ENCODE data around the gene FAM234A.

Gene FAM234A

DNA sequence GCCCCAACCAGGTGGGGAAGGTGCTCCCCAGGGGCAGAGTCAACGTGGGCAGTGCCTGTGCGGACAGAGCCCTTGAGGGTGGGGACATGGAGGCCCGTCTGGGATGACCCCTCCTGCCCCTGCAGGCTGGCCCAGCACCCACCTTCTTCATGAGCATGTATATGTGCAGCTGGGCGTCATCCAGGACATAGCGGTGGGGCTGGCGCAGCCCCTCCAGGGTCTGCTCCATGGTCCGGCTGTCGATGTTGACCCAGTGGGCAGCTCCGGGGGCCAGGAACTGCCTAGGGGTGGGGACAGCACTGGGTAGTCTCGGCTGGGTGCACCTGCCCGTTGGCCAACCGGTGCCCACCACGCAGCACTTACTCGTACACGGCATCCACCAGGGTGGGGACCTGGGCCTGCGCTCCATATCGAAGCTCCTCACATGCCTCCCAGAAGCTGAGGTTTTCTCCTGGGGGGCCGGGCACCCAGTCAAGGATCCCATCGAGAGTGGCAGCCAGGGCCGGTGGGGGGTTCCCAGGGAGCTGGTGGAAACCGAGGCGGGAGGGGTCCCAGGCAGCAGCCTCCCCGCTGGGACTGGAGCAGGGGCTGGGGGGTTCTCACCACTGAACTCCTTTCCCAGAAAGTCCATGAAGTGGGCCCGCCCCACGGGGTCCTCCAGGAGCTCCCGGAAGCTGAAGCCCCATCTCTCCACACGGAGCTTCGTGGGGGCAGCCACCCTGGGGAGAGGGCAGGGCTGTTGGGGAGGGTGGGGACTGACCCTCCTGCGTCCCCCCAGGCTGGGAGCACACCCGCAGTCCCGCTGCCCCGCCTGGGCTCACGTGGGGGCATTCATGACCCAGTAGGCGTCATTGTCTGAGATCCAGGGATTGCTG is 36.0 kb downstream of the FAM234A start:
- DNase-seq (ENCODE audit: low spot score) (peak; percentile 62), ATAC-seq (ENCODE audit: low read depth) (no peak)
- Histone ChIP-seq H3K36me3 (ENCODE audit: low read depth) (no peaks in the 10 kb centered on the region), H3K4me1 (ENCODE audit: insufficient read depth, poor library complexity, severe bottlenecking) (peaks cover 5% of the 10 kb centered on the region), H3K27me3 (ENCODE audit: insufficient read depth, poor library complexity, severe bottlenecking) (no peaks in the 10 kb centered on the region), H3K27ac (ENCODE audit: poor library complexity, severe bottlenecking) (no peak overlapping the region), H3K4me3 (ENCODE audit: severe bottlenecking) (no peak overlapping the region), H3K9me3 (ENCODE audit: severe bottlenecking) (no peaks in the 10 kb centered on the region)
- TF ChIP-seq, protein P1, sequence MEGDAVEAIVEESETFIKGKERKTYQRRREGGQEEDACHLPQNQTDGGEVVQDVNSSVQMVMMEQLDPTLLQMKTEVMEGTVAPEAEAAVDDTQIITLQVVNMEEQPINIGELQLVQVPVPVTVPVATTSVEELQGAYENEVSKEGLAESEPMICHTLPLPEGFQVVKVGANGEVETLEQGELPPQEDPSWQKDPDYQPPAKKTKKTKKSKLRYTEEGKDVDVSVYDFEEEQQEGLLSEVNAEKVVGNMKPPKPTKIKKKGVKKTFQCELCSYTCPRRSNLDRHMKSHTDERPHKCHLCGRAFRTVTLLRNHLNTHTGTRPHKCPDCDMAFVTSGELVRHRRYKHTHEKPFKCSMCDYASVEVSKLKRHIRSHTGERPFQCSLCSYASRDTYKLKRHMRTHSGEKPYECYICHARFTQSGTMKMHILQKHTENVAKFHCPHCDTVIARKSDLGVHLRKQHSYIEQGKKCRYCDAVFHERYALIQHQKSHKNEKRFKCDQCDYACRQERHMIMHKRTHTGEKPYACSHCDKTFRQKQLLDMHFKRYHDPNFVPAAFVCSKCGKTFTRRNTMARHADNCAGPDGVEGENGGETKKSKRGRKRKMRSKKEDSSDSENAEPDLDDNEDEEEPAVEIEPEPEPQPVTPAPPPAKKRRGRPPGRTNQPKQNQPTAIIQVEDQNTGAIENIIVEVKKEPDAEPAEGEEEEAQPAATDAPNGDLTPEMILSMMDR (IDR thresholded peaks at IDR 0.05; ENCODE audit: poor library complexity, severe bottlenecking) = no peak

GRCh38 chr16:272633-273546 is 38.3 kb downstream of the FAM234A start:
- no peaks in the 10 kb centered on the region for H3K4me1 ChIP-seq (ENCODE audit: insufficient read depth, poor library complexity, severe bottlenecking)
- no peaks in the 10 kb centered on the region for H3K36me3 ChIP-seq (ENCODE audit: low read depth)
- H3K4me3 ChIP-seq (ENCODE audit: severe bottlenecking) = no peak overlapping the region
- no peaks in the 10 kb centered on the region for H3K9me3 ChIP-seq (ENCODE audit: severe bottlenecking)
- H3K27me3 ChIP-seq (ENCODE audit: insufficient read depth, poor library complexity, severe bottlenecking) = no peaks in the 10 kb centered on the region
- DNase-seq (ENCODE audit: low spot score) (no peak), ATAC-seq (ENCODE audit: low read depth) (no peak)
- TF ChIP-seq, protein P1 (IDR thresholded peaks at IDR 0.05; ENCODE audit: poor library complexity, severe bottlenecking) = no peak
- H3K27ac ChIP-seq (ENCODE audit: poor library complexity, severe bottlenecking) = no peak overlapping the region

DNA sequence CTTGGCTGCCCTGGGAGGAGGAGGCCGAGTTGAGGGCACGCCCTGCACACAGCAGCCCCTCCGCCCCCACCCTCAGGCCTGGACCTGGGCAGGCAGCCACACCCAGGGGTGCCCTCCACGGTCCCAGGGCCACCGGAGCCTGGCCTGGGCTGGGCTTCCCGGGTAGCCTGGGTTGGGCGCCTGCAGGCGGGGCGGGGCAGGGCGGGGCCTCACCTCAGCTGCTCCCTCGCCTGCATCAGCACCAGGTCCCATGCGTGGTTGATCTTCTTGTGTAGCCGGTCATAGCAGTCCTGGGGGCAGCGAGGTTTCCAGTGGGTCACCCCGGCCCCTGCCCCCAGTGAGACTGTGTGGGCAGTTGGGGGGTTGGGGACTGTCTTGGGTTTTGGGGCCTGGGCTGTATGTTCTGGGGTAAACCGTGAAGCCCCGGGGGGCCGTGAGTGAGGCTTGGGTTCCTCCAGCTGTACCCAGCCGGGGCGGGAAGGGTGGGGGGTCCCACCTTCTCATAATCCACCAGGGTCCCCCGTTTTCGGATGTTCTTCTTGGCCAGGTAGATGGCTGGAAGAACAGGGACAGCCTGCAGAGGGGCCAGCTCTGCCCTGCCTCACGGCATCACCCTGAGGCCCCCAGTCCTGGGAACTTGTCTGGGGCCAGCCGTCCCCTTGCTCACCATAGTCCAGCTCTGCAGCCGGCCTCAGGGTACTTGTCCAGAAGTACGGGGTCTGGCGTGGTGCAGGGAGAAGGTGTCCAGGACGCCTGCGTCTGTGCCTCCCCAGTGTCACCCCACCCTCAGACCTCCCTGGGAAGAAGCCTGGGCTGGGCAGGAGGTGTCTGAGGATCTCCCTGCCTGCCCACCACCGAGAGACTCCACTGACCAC is 39.2 kb downstream of the FAM234A start:
- ATAC-seq (ENCODE audit: low read depth) = peak; percentile 26; the same call in 2 of the 3 replicates
- Histone ChIP-seq H3K36me3 (ENCODE audit: low read depth) (no peaks in the 10 kb centered on the region), H3K9me3 (ENCODE audit: severe bottlenecking) (no peaks in the 10 kb centered on the region), H3K4me3 (ENCODE audit: severe bottlenecking) (no peak overlapping the region), H3K4me1 (ENCODE audit: insufficient read depth, poor library complexity, severe bottlenecking) (no peaks in the 10 kb centered on the region), H3K27ac (ENCODE audit: poor library complexity, severe bottlenecking) (no peak overlapping the region), H3K27me3 (ENCODE audit: insufficient read depth, poor library complexity, severe bottlenecking) (no peaks in the 10 kb centered on the region)
- no peak for DNase-seq (ENCODE audit: low spot score)
- TF ChIP-seq, protein P1 (IDR thresholded peaks at IDR 0.05; ENCODE audit: poor library complexity, severe bottlenecking) = no peak

- TF ChIP-seq, protein P1 (IDR thresholded peaks at IDR 0.05; ENCODE audit: poor library complexity, severe bottlenecking) = no peak
- peaks cover 9% of the 10 kb centered on the region for H3K27me3 ChIP-seq (ENCODE audit: insufficient read depth, poor library complexity, severe bottlenecking)
- H3K4me3 ChIP-seq (ENCODE audit: severe bottlenecking) = peak overlapping the region; percentile 18
Measured at GRCh38 chr16:275041-275641, 40.5 kb downstream of the FAM234A start.

More at GRCh38 chr16:275041-275641, 40.5 kb downstream of the FAM234A start:
- ATAC-seq (ENCODE audit: low read depth) = peak; percentile 38
- no peak for DNase-seq (ENCODE audit: low spot score)
- H3K4me1 ChIP-seq (ENCODE audit: insufficient read depth, poor library complexity, severe bottlenecking) = no peaks in the 10 kb centered on the region
- no peak overlapping the region for H3K27ac ChIP-seq (ENCODE audit: poor library complexity, severe bottlenecking)
- H3K9me3 ChIP-seq (ENCODE audit: severe bottlenecking) = no peaks in the 10 kb centered on the region
- no peaks in the 10 kb centered on the region for H3K36me3 ChIP-seq (ENCODE audit: low read depth)
